Effector CD4-positive, alpha-beta T cell (primary cell): ENCODE data around the gene NLGN1.

Experiments used
- DNase-seq: peaks from one replicate; pipeline ENCODE4 v3.0.0-alpha.2; 2020

Gene NLGN1

GRCh38 chr3:173732237-173732636, 334.7 kb downstream of the NLGN1 start:
- no peak for DNase-seq

- DNase-seq = no peak
Measured at GRCh38 chr3:173733029-173733652, 335.6 kb downstream of the NLGN1 start.

- DNase-seq = no peak
Measured at GRCh38 chr3:173734473-173734872, 336.9 kb downstream of the NLGN1 start.

GRCh38 chr3:173734895-173735294, 337.4 kb downstream of the NLGN1 start:
- no peak for DNase-seq

- DNase-seq = no peak
Measured at GRCh38 chr3:173735841-173736240, 338.3 kb downstream of the NLGN1 start.

- DNase-seq = no peak
Measured at GRCh38 chr3:173737167-173737808, 339.7 kb downstream of the NLGN1 start.

GRCh38 chr3:173739726-173740125, 342.2 kb downstream of the NLGN1 start:
- DNase-seq = no peak

GRCh38 chr3:173742491-173742890, 344.9 kb downstream of the NLGN1 start:
- DNase-seq = no peak

- no peak for DNase-seq
Measured at GRCh38 chr3:173743111-173743510, 345.6 kb downstream of the NLGN1 start.

- no peak for DNase-seq
Measured at GRCh38 chr3:173743516-173743915, 346.0 kb downstream of the NLGN1 start.

GRCh38 chr3:173744479-173744878, 346.9 kb downstream of the NLGN1 start:
- no peak for DNase-seq

- DNase-seq = no peak
Measured at GRCh38 chr3:173744895-173745294, 347.4 kb downstream of the NLGN1 start.

- no peak for DNase-seq
Measured at GRCh38 chr3:173745952-173746682, 348.6 kb downstream of the NLGN1 start.

- DNase-seq = no peak
Measured at GRCh38 chr3:173747427-173747826, 349.9 kb downstream of the NLGN1 start.

GRCh38 chr3:173748105-173748504, 350.6 kb downstream of the NLGN1 start:
- no peak for DNase-seq

GRCh38 chr3:173750095-173750494, 352.6 kb downstream of the NLGN1 start:
- no peak for DNase-seq

GRCh38 chr3:173750591-173750990, 353.0 kb downstream of the NLGN1 start:
- no peak for DNase-seq

- no peak for DNase-seq
Measured at GRCh38 chr3:173753593-173753992, 356.0 kb downstream of the NLGN1 start.

- no peak for DNase-seq
Measured at GRCh38 chr3:173755161-173755560, 357.6 kb downstream of the NLGN1 start.

- DNase-seq = no peak
Measured at GRCh38 chr3:173761161-173761560, 363.6 kb downstream of the NLGN1 start.

GRCh38 chr3:173762501-173762900, 365.0 kb downstream of the NLGN1 start:
- DNase-seq = no peak

- DNase-seq = no peak
Measured at GRCh38 chr3:173770011-173770410, 372.5 kb downstream of the NLGN1 start.

- no peak for DNase-seq
Measured at GRCh38 chr3:173770796-173771573, 373.4 kb downstream of the NLGN1 start.
